ENCODE measurements around the gene LRRC38.
"Not testable (repeated sequence)": the region's sequence is repeated elsewhere in the genome, so short reads cannot be mapped to it uniquely, and the experiment has no call there.

The LRRC38 gene
- 0 to 0.04 (median 0) reads per million in 3 experiments for total RNA-seq

- no peak for DNase-seq
Observed at GRCh38 chr1:13513895-13514546, at the start of gene LRRC38. Gene LRRC38 (minus strand): TSS chr1:13514003. CDS start chr1:13513593, 410 bp downstream.

GRCh38 chr1:13562981-13563380 is 49.2 kb upstream of the LRRC38 start:
- DNase-seq, result not testable (repeated sequence)

- DNase-seq, result no peak
Observed at GRCh38 chr1:13560541-13560940, 46.7 kb upstream of the LRRC38 start.

GRCh38 chr1:13556224-13556764 is 42.5 kb upstream of the LRRC38 start:
- no peak for DNase-seq

GRCh38 chr1:13554798-13555197 is 41.0 kb upstream of the LRRC38 start:
- no peak for DNase-seq

GRCh38 chr1:13550663-13551062 is 36.9 kb upstream of the LRRC38 start:
- no peak for DNase-seq

GRCh38 chr1:13549521-13549920 is 35.7 kb upstream of the LRRC38 start:
- DNase-seq, result no peak

GRCh38 chr1:13549021-13549420 is 35.2 kb upstream of the LRRC38 start:
- no peak for DNase-seq

GRCh38 chr1:13548281-13548680 is 34.5 kb upstream of the LRRC38 start:
- no peak for DNase-seq

- no peak for DNase-seq
Observed at GRCh38 chr1:13546791-13547190, 33.0 kb upstream of the LRRC38 start.

- no peak for DNase-seq
Observed at GRCh38 chr1:13544221-13544556, 30.4 kb upstream of the LRRC38 start.

GRCh38 chr1:13543451-13544220 is 29.8 kb upstream of the LRRC38 start:
- no peak for DNase-seq

- DNase-seq, result no peak
Observed at GRCh38 chr1:13541435-13542215, 27.8 kb upstream of the LRRC38 start.

GRCh38 chr1:13540866-13541265 is 27.1 kb upstream of the LRRC38 start:
- no peak for DNase-seq

GRCh38 chr1:13539683-13540082 is 25.9 kb upstream of the LRRC38 start:
- DNase-seq, result no peak

- DNase-seq, result no peak
Observed at GRCh38 chr1:13538832-13539231, 25.0 kb upstream of the LRRC38 start.

GRCh38 chr1:13536571-13536970 is 22.8 kb upstream of the LRRC38 start:
- no peak for DNase-seq

GRCh38 chr1:13535227-13535626 is 21.4 kb upstream of the LRRC38 start:
- DNase-seq, result no peak

- no peak for DNase-seq
Observed at GRCh38 chr1:13528320-13528719, 14.5 kb upstream of the LRRC38 start.

- no peak for DNase-seq
Observed at GRCh38 chr1:13523780-13524477, 10.1 kb upstream of the LRRC38 start.

GRCh38 chr1:13520985-13521384 is 7.2 kb upstream of the LRRC38 start:
- no peak for DNase-seq

- DNase-seq, result no peak
Observed at GRCh38 chr1:13517193-13517812, 3.5 kb upstream of the LRRC38 start.

Data from central memory CD4-positive, alpha-beta T cell (primary cell).